K562 (cell line): ENCODE results near the gene JAKMIP1. TPM values are rescaled to one million over a fixed set of nuclear protein-coding genes. Genes with fewer than 3 reads are reported as not detected.

ENCODE experiments used
- ATF3 ChIP-seq, 2 experiments: fragments of 450-650 bp in 1 of 2; sonication (generic) in 1 of 2; formaldehyde crosslinking in 1 of 2; IDR thresholded peaks in 1 of 2; conservative IDR thresholded peaks in 1 of 2; 2 replicates each; pipeline versions ENCODE4 v1.6.1 to v1.8.1; 2016 to 2023; ENCODE audit warnings: mild to moderate bottlenecking in 2 of 2, moderate library complexity in 2 of 2, inconsistent platforms in 1 of 2, missing genetic modification reagents in 1 of 2
- FOXA3 ChIP-seq, 2 experiments: fragments of 450-650 bp in 1 of 2; sonication (generic) in 1 of 2; formaldehyde crosslinking; IDR thresholded peaks in 1 of 2; conservative IDR thresholded peaks in 1 of 2; 2 replicates each; pipeline versions ENCODE4 v1.4.0 to v1.8.0; 2020 to 2022; ENCODE audit warnings: mild to moderate bottlenecking in 2 of 2, missing genetic modification reagents in 1 of 2
- GABPB2 ChIP-seq: fragments of 250-450 bp; sonication (Bioruptor Pico); conservative IDR thresholded peaks from 2 replicates; pipeline ENCODE4 v1.5.1; 2021; ENCODE audit warnings: mild to moderate bottlenecking
- MCM5 ChIP-seq: fragments of 450-650 bp; IDR thresholded peaks from 2 replicates; pipeline ENCODE4 v1.6.1; 2016; ENCODE audit warnings: low read depth
- ZNF184 ChIP-seq: sonication (generic); formaldehyde crosslinking; IDR thresholded peaks from 2 replicates; pipeline ENCODE4 v1.5.0; 2020; ENCODE audit warnings: missing genetic modification reagents
- ZNF23 ChIP-seq: fragments of 250-450 bp; sonication (Bioruptor Pico); IDR thresholded peaks from 2 replicates; pipeline ENCODE4 v1.4.0; 2020; ENCODE audit warnings: mild to moderate bottlenecking
- ZNF239 ChIP-seq: fragments of 250-450 bp; sonication (Bioruptor Pico); IDR thresholded peaks from 2 replicates; pipeline ENCODE4 v1.4.0; 2020; ENCODE audit warnings: mild to moderate bottlenecking
- ZNF584 ChIP-seq: fragments of 200-800 bp; sonication (Bioruptor generic); IDR thresholded peaks from 2 replicates; pipeline ENCODE4 v1.6.1; 2016; ENCODE audit warnings: low read depth, mild to moderate bottlenecking, missing genetic modification characterization, missing compliant biosample characterization
- ZNF644 ChIP-seq: fragments of 200-800 bp; sonication (Bioruptor generic); IDR thresholded peaks from 2 replicates; pipeline ENCODE4 v1.6.1; 2016; ENCODE audit warnings: low read depth, missing genetic modification characterization, missing compliant biosample characterization
- ZNF830 ChIP-seq: fragments of 250-450 bp; sonication (Bioruptor Pico); IDR thresholded peaks from 2 replicates; pipeline ENCODE4 v1.5.0; 2021; ENCODE audit warnings: mild to moderate bottlenecking
- polyA plus RNA-seq, 8 experiments: library from polyadenylated mRNA; depleted of rRNA in 4 of 8; stranded (reverse) in 5 of 8; unstranded in 3 of 8; fragments of >200 nt; fragmentation: Nextera tagmentation in 2 of 8; fragmentation: Illumina TruSeq in 1 of 8; extraction: Ambion mirVana in 2 of 8; extraction: Trizol in 1 of 8; gene quantifications; 2 replicates each; pipeline versions ENCODE4 v1.2.1 to v1.2.3, GENCODE V29; 2011 to 2014; ENCODE audit warnings: inconsistent platforms in 1 of 8, missing spikeins in 1 of 8
- total RNA-seq, 7 experiments: library from RNA; depleted of rRNA in 6 of 7; stranded (reverse); fragments of >200 nt in 6 of 7; fragmentation: Illumina TruSeq in 2 of 7; extraction: Trizol in 2 of 7; gene quantifications; 2 replicates each; pipeline versions ENCODE4 v1.2.1 to v1.2.3, GENCODE V29; 2011 to 2021; ENCODE audit warnings: low replicate concordance in 1 of 7
- TF ChIP-seq, protein P1 (sequence below), 2 experiments: fragments of 450-650 bp; IDR thresholded peaks; 2 replicates each; pipeline ENCODE4 v1.6.1; 2018; ENCODE audit warnings: mild to moderate bottlenecking in 2 of 2, low read depth in 1 of 2; ENCODE audit not compliant: partially characterized antibody in 2 of 2

The JAKMIP1 gene
- total and polyA plus RNA-seq, 9 of the 15 experiments (the other 6 are each of a cell fraction or from before 2014, with no cell fraction given), result not detected

GRCh38 chr4:6248394-6248793, 48.0 kb upstream of the JAKMIP1 start (continued):
- TF ChIP-seq ATF3 (IDR thresholded peaks at IDR 0.05) (no peak), ATF3 (CRISPR knock-in tag; conservative IDR thresholded peaks at IDR 0.05) (no peak), ZNF830 (CRISPR knock-in tag) (no peak), ZNF644 (tag) (no peak), ZNF239 (CRISPR knock-in tag) (no peak), ZNF184 (CRISPR knock-in tag) (no peak), MCM5 (no peak), ZNF584 (no peak), GABPB2 (CRISPR knock-in tag) (no peak), FOXA3 (CRISPR knock-in tag; conservative IDR thresholded peaks at IDR 0.05 in 1 of 2, IDR thresholded peaks at IDR 0.05 in 1 of 2) (no peak), ZNF23 (CRISPR knock-in tag) (no peak)
- TF ChIP-seq, protein P1, sequence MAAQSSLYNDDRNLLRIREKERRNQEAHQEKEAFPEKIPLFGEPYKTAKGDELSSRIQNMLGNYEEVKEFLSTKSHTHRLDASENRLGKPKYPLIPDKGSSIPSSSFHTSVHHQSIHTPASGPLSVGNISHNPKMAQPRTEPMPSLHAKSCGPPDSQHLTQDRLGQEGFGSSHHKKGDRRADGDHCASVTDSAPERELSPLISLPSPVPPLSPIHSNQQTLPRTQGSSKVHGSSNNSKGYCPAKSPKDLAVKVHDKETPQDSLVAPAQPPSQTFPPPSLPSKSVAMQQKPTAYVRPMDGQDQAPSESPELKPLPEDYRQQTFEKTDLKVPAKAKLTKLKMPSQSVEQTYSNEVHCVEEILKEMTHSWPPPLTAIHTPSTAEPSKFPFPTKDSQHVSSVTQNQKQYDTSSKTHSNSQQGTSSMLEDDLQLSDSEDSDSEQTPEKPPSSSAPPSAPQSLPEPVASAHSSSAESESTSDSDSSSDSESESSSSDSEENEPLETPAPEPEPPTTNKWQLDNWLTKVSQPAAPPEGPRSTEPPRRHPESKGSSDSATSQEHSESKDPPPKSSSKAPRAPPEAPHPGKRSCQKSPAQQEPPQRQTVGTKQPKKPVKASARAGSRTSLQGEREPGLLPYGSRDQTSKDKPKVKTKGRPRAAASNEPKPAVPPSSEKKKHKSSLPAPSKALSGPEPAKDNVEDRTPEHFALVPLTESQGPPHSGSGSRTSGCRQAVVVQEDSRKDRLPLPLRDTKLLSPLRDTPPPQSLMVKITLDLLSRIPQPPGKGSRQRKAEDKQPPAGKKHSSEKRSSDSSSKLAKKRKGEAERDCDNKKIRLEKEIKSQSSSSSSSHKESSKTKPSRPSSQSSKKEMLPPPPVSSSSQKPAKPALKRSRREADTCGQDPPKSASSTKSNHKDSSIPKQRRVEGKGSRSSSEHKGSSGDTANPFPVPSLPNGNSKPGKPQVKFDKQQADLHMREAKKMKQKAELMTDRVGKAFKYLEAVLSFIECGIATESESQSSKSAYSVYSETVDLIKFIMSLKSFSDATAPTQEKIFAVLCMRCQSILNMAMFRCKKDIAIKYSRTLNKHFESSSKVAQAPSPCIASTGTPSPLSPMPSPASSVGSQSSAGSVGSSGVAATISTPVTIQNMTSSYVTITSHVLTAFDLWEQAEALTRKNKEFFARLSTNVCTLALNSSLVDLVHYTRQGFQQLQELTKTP (IDR thresholded peaks at IDR 0.05; ENCODE audit: low read depth in 1 of 2, partially characterized antibody in 2 of 2), result no peak
